Measurements from ENCODE around the gene SCNM1.
A peak's percentile ranks its signal among the peaks of the same experiment; 100 is the strongest.
"Not testable (repeated sequence)": the region's sequence is repeated elsewhere in the genome, so short reads cannot be mapped to it uniquely, and the experiment has no call there.

Gene SCNM1

GRCh38 chr1:151176514-151177045 is 10.6 kb downstream of the SCNM1 start:
- TF ChIP-seq, protein P1, sequence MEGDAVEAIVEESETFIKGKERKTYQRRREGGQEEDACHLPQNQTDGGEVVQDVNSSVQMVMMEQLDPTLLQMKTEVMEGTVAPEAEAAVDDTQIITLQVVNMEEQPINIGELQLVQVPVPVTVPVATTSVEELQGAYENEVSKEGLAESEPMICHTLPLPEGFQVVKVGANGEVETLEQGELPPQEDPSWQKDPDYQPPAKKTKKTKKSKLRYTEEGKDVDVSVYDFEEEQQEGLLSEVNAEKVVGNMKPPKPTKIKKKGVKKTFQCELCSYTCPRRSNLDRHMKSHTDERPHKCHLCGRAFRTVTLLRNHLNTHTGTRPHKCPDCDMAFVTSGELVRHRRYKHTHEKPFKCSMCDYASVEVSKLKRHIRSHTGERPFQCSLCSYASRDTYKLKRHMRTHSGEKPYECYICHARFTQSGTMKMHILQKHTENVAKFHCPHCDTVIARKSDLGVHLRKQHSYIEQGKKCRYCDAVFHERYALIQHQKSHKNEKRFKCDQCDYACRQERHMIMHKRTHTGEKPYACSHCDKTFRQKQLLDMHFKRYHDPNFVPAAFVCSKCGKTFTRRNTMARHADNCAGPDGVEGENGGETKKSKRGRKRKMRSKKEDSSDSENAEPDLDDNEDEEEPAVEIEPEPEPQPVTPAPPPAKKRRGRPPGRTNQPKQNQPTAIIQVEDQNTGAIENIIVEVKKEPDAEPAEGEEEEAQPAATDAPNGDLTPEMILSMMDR (IDR thresholded peaks at IDR 0.05; ENCODE audit: extremely low read depth, missing control alignments) = no peak
- DNase-seq (ENCODE audit: low spot score) = no peak

DNA sequence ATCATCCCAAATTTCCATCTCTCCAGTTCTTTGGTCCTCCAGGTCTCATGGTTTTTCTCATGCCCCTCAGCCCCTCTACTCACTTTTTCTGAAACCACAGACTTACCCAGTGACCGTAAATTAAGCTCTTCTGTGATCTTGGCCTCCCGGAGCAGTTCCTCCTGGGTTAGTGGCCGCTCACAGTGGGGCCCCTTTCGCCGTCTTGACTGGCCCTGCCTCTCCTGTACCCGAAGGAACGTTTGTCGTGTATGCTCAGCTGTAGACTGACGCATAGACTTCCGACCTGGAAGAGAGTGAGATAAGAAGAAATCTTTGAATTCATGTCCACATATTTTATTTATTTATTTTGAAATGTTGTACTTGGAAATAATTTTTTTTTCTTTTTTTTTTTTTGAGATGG is 18.3 kb downstream of the SCNM1 start:
- no peak for DNase-seq (ENCODE audit: low spot score)
- TF ChIP-seq, protein P1 (IDR thresholded peaks at IDR 0.05; ENCODE audit: extremely low read depth, missing control alignments) = no peak

DNA sequence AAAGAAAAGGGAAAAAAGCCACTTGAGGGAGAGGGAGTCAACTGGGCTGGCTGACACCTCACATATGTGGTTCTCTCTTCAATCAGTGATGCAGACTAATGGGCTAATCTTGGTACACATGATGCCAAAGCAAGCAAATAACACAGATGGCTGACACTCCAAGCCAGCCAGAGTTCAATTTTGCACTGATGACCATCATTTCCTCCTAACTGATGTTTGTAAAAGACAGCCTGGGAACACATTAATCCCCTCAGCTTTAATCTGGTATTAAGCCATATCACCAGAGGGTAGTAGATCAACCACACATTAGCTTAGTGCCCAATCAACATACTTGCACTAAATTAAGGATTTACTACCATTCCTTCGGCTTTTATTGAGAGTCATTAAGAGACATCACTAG is 21.3 kb downstream of the SCNM1 start:
- TF ChIP-seq, protein P1 (IDR thresholded peaks at IDR 0.05; ENCODE audit: extremely low read depth, missing control alignments) = no peak
- no peak for DNase-seq (ENCODE audit: low spot score)

- DNase-seq (ENCODE audit: low spot score) = not testable (repeated sequence)
Measured at GRCh38 chr1:151188667-151189066, 22.7 kb downstream of the SCNM1 start.

- TF ChIP-seq, protein P1 (IDR thresholded peaks at IDR 0.05; ENCODE audit: extremely low read depth, missing control alignments) = no peak
- DNase-seq (ENCODE audit: low spot score) = peak; percentile 89
Measured at GRCh38 chr1:151189637-151190445, 23.9 kb downstream of the SCNM1 start, which contains the start of gene VPS72. Gene VPS72 (minus strand): TSS chr1:151190197. CDS start chr1:151190121, 76 bp downstream.

- DNase-seq (ENCODE audit: low spot score) = no peak
- TF ChIP-seq, protein P1 (IDR thresholded peaks at IDR 0.05; ENCODE audit: extremely low read depth, missing control alignments) = no peak
Measured at GRCh38 chr1:151192047-151192446, 26.1 kb downstream of the SCNM1 start.

- no peak for DNase-seq (ENCODE audit: low spot score)
- TF ChIP-seq, protein P1 (IDR thresholded peaks at IDR 0.05; ENCODE audit: extremely low read depth, missing control alignments) = no peak
Measured at GRCh38 chr1:151193304-151193703, 27.4 kb downstream of the SCNM1 start.

Data from GM20000 (cell line).